CD4-positive, alpha-beta T cell (primary cell): Measurements from ENCODE around the gene TBPL1. TPM values are rescaled to one million over a fixed set of nuclear protein-coding genes. Genes with fewer than 3 reads are reported as not detected.

Experiments used
- ATAC-seq: fragments of 200-7000 bp; cut with Tn5 transposase; one replicate; pipeline ENCODE4 v1.10.0; 2022; ENCODE audit warnings: mild to moderate bottlenecking; ENCODE audit not compliant: poor library complexity
- CTCF ChIA-PET: fragments of 350-600 bp; sonication (Branson Sonifier 250); formaldehyde crosslinking; loops from one replicate; lab custom pipeline; 2021; ENCODE audit warnings: antibody characterized with exemption, inconsistent platforms; lab: Charles Lee
- POLR2A ChIA-PET: fragments of 350-600 bp; sonication (Branson Sonifier 250); formaldehyde crosslinking; loops from one replicate; lab custom pipeline; 2021; ENCODE audit warnings: antibody characterized with exemption, inconsistent platforms; lab: Charles Lee
- DNase-seq, 14 experiments: peaks; one replicate each; pipeline ENCODE4 v3.0.0-alpha.2; 2013 to 2020; ENCODE audit warnings: mixed read lengths in 2 of 14
- H3K27ac ChIP-seq, 2 donors: one replicate each; pipeline versions ENCODE4 v1.5.1 to v1.7.0; 2013; ENCODE audit warnings: low read length in 2 of 2, low read depth in 1 of 2, mild to moderate bottlenecking in 1 of 2
- H3K27me3 ChIP-seq, 2 experiments: 1 replicate in 1 of 2; 2 replicates in 1 of 2; pipeline versions ENCODE4 v1.6.1 to v1.7.0; 2013; ENCODE audit warnings: low read length in 2 of 2, control low read depth in 1 of 2, mild to moderate bottlenecking in 1 of 2, moderate library complexity in 1 of 2; ENCODE audit not compliant: insufficient read depth in 2 of 2, control insufficient read depth in 1 of 2
- H3K36me3 ChIP-seq: one replicate; pipeline ENCODE4 v1.6.1; 2013; ENCODE audit warnings: low read length, control low read depth; ENCODE audit not compliant: insufficient read depth
- H3K4me1 ChIP-seq: one replicate; pipeline ENCODE4 v1.6.1; 2013; ENCODE audit warnings: low read length, control low read depth; ENCODE audit not compliant: insufficient read depth
- H3K4me3 ChIP-seq: one replicate; pipeline ENCODE4 v1.5.1; 2013; ENCODE audit warnings: mild to moderate bottlenecking, low read length, moderate library complexity
- H3K9me3 ChIP-seq, 2 experiments: 1 replicate in 1 of 2; 2 replicates in 1 of 2; pipeline versions ENCODE4 v1.6.1 to v1.7.0; 2013; ENCODE audit warnings: low read length in 2 of 2, mild to moderate bottlenecking in 2 of 2, control low read depth in 1 of 2, moderate library complexity in 1 of 2; ENCODE audit not compliant: control insufficient read depth in 1 of 2, insufficient read depth in 1 of 2
- H3K27ac Mint-ChIP-seq: one replicate; pipeline ENCODE4 v1.8.0; 2020; ENCODE audit warnings: mixed read lengths
- H3K27me3 Mint-ChIP-seq: one replicate; pipeline ENCODE4 v1.8.0; 2021; ENCODE audit warnings: mixed read lengths
- H3K36me3 Mint-ChIP-seq: one replicate; pipeline ENCODE4 v1.8.0; 2021; ENCODE audit warnings: low read depth, mixed read lengths
- H3K4me1 Mint-ChIP-seq: one replicate; pipeline ENCODE4 v1.8.0; 2021; ENCODE audit warnings: low read depth, mixed read lengths
- H3K4me3 Mint-ChIP-seq: one replicate; pipeline ENCODE4 v1.8.0; 2020; ENCODE audit warnings: mild to moderate bottlenecking, mixed read lengths
- H3K9me3 Mint-ChIP-seq: one replicate; pipeline ENCODE4 v1.8.0; 2020; ENCODE audit warnings: mixed read lengths
- intact Hi-C, 2 experiments: fragments of 100-400 bp; cut with DNase I in 1 of 2; cut with micrococcal nuclease in 1 of 2; formaldehyde crosslinking; loops; one replicate each; pipeline versions ENCODE4 v1.15.1 to v1.9.0; 2023 to 2025; cut with DNase I, micrococcal nuclease
- total RNA-seq, 174 experiments: library from RNA in 2 of 174; stranded (reverse) in 2 of 174; gene quantifications; one replicate each; pipeline ENCODE4 v1.2.3 and lab custom pipeline; 2021 to 2026
- TF ChIP-seq, protein P1 (sequence below): fragments of 200-600 bp; IDR thresholded peaks from one replicate; pipeline ENCODE4 v1.8.0; 2022; ENCODE audit warnings: antibody characterized with exemption, mild to moderate bottlenecking

TBPL1 gene
- total RNA-seq, 2 experiments from 2014 or later, result 34.7 to 37.3 TPM

DNA sequence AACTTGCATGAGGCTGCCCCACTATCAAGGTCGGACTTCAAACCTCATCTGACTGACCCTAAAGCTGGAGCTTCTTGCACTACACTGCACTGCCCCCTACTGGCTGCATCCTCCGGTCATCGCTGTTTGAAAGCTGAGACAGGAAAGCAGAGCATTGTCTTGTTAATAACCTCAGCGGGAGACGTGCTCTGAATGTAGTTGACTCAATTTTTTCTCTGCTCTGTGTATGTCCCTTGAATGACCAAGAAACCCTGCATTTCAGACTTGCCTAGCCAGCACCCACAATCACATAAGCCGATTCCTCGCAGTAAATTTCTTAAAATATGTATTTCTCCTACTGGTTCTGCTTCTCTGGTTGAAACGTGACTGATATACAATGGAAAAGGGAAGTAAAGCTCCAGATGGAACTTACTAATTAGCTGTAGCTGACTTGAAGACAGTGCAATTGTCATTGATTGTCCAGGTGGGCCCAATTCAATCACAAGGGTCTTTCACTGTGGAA, 36.3 kb upstream of the TBPL1 start:
- Mint-ChIP-seq H3K9me3 (no peaks in the 10 kb centered on the region), H3K27ac (no peak overlapping the region), H3K4me3 (no peak overlapping the region), H3K27me3 (peaks cover 44% of the 10 kb centered on the region), H3K4me1 (no peaks in the 10 kb centered on the region), H3K36me3 (no peaks in the 10 kb centered on the region)
- ChIA-PET POLR2A (no interaction called here), CTCF (interaction anchor here (0.8 to 5.2 kb wide), 8 partner anchors 7 to 1386 kb away, joined by 3 to 26 read pairs (median 4); no protein-coding TSS in a partner anchor)
- peaks cover 0 to 22% of the 10 kb centered on the region in 2 experiments for H3K27me3 ChIP-seq
- no peak overlapping the region for H3K27ac ChIP-seq
- H3K4me1 ChIP-seq, result peaks cover 4% of the 10 kb centered on the region
- H3K9me3 ChIP-seq, result no peaks in the 10 kb centered on the region
- ATAC-seq, result peak; percentile 60
- DNase-seq, result peak; percentile 43 to 80 (median 62)
- TF ChIP-seq, protein P1, sequence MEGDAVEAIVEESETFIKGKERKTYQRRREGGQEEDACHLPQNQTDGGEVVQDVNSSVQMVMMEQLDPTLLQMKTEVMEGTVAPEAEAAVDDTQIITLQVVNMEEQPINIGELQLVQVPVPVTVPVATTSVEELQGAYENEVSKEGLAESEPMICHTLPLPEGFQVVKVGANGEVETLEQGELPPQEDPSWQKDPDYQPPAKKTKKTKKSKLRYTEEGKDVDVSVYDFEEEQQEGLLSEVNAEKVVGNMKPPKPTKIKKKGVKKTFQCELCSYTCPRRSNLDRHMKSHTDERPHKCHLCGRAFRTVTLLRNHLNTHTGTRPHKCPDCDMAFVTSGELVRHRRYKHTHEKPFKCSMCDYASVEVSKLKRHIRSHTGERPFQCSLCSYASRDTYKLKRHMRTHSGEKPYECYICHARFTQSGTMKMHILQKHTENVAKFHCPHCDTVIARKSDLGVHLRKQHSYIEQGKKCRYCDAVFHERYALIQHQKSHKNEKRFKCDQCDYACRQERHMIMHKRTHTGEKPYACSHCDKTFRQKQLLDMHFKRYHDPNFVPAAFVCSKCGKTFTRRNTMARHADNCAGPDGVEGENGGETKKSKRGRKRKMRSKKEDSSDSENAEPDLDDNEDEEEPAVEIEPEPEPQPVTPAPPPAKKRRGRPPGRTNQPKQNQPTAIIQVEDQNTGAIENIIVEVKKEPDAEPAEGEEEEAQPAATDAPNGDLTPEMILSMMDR, result peak; percentile 89
- intact Hi-C loops, result loop anchor here (1.0 to 5.0 kb wide), 6 partner anchors 79 to 1384 kb away; no protein-coding TSS in a partner anchor
- H3K4me3 ChIP-seq, result no peak overlapping the region
- no peaks in the 10 kb centered on the region for H3K36me3 ChIP-seq

DNA sequence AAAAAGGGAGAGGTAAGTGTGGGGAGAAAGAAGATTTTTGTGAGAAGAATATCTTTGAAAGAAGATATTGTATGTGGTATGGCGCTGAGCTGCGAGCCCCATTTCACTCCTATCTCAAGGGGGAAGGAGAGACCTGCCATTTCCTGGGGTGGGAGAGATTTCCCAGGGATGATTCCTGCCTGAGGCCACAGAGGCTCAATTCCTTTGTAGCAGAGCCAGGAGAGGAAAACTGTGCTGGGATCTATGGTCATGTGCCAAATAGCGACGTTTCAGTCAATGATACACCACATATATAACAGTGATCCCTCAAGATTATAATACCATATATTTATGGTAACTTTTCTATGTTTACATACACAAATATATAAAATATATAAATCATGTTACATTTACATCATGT, 35.2 kb upstream of the TBPL1 start:
- no peaks in the 10 kb centered on the region for H3K36me3 Mint-ChIP-seq
- no peak for ATAC-seq
- ChIA-PET POLR2A (no interaction called here), CTCF (interaction anchor here (1.6 kb wide), 1 partner anchor 1387 kb away, joined by 4 read pairs; no protein-coding TSS in a partner anchor)
- peaks cover 39% of the 10 kb centered on the region for H3K27me3 Mint-ChIP-seq
- Histone ChIP-seq H3K9me3 (no peaks in the 10 kb centered on the region), H3K27me3 (peaks cover 0 to 22% of the 10 kb centered on the region in 2 experiments), H3K4me3 (no peak overlapping the region), H3K27ac (no peak overlapping the region), H3K4me1 (peaks cover 4% of the 10 kb centered on the region), H3K36me3 (no peaks in the 10 kb centered on the region)
- no peak for DNase-seq
- no peaks in the 10 kb centered on the region for H3K4me1 Mint-ChIP-seq
- no peak overlapping the region for H3K27ac Mint-ChIP-seq
- TF ChIP-seq, protein P1, result no peak
- H3K9me3 Mint-ChIP-seq, result no peaks in the 10 kb centered on the region
- intact Hi-C loops, result loop anchor here (2.0 to 5.0 kb wide), 5 partner anchors 80 to 1385 kb away; no protein-coding TSS in a partner anchor
- H3K4me3 Mint-ChIP-seq, result no peak overlapping the region

DNA sequence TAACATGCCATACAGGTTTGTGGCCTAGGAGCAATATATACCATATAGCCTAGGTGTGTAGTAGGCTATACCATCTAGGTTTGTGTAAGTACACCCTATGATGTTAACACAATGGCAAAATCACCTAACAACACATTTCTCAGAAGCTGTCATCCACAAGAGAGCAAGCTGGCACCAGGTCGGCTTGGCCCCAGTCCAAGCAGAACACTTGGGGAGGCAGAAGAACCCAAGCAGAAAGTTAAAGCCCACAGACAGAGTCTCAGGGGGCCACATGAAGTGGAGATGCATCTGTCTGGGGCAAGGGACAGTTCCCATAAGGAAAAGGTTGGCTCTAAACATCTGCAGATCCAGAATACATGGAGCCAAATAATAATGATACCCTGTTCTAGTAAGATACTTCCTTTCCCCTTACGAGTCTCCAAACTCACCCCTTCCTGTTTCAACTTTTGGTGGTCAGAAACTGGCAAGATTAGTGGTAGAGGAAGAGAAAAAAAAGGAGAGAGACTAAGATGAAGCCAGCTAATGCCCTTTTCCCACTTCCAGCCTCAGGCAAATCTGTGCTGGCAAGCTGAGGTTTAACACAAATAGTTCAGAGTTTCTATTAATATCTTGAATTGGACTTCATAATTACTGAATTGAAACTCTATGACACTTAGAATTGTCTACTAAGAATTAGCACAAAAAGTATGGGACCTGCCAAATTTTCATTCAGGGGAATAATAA, 34.7 kb upstream of the TBPL1 start:
- ATAC-seq (no peak), DNase-seq (no peak)
- Histone ChIP-seq H3K9me3 (no peaks in the 10 kb centered on the region), H3K27me3 (peaks cover 0 to 20% of the 10 kb centered on the region in 2 experiments), H3K4me3 (no peak overlapping the region), H3K4me1 (peaks cover 4% of the 10 kb centered on the region), H3K36me3 (no peaks in the 10 kb centered on the region), H3K27ac (no peak overlapping the region)
- Mint-ChIP-seq H3K4me3 (no peak overlapping the region), H3K36me3 (no peaks in the 10 kb centered on the region), H3K9me3 (no peaks in the 10 kb centered on the region), H3K27me3 (peaks cover 35% of the 10 kb centered on the region), H3K4me1 (no peaks in the 10 kb centered on the region), H3K27ac (no peak overlapping the region)
- TF ChIP-seq, protein P1, result no peak
- intact Hi-C loops, result loop anchor here (5.0 kb wide), 4 partner anchors 81 to 1386 kb away; no protein-coding TSS in a partner anchor
- CTCF ChIA-PET, result no interaction called here
- POLR2A ChIA-PET, result no interaction called here
